ENCODE measurements around the gene LINC01488. TPM values are rescaled to one million over a fixed set of nuclear protein-coding genes. Genes with fewer than 3 reads are reported as not detected.

LINC01488 gene
- total and polyA plus RNA-seq, 2 experiments from 2014 or later, result not detected

- Histone ChIP-seq H3K27ac (ENCODE audit: low read depth) (no peak overlapping the region), H3K4me2 (no peak overlapping the region), H3K9me2 (ENCODE audit: insufficient read depth) (no peaks in the 10 kb centered on the region), H3K79me2 (replicated peaks; ENCODE audit: insufficient read depth) (no peaks in the 10 kb centered on the region), H3F3A (replicated peaks; ENCODE audit: low read depth) (no peaks in the 10 kb centered on the region), H3K4me1 (ENCODE audit: insufficient read depth) (no peaks in the 10 kb centered on the region), H2AFZ (no peak overlapping the region; the same call in 1 of the 2 replicates), H3K4me3 (no peak overlapping the region), H4K20me1 (replicated peaks; ENCODE audit: insufficient read depth) (no peaks in the 10 kb centered on the region), H3K36me3 (ENCODE audit: insufficient read depth) (no peaks in the 10 kb centered on the region), H3K27me3 (ENCODE audit: insufficient read depth) (no peaks in the 10 kb centered on the region)
- H3K9me3 Mint-ChIP-seq, result no peaks in the 10 kb centered on the region; the same call in 2 of the 3 replicates
- H3K27me3 Mint-ChIP-seq (ENCODE audit: insufficient read depth, low read depth, poor library complexity), result peaks cover 14% of the 10 kb centered on the region
- H3K4me1 Mint-ChIP-seq, result peaks cover 14% of the 10 kb centered on the region
- no peak for TF ChIP-seq NANOG (IDR thresholded peaks at IDR 0.05; ENCODE audit: borderline replicate concordance)
- TF ChIP-seq EZH2 (IDR thresholded peaks at IDR 0.05; ENCODE audit: low read depth, unreplicated experiment), result no peak
- no peak for TF ChIP-seq JUNB (IDR thresholded peaks at IDR 0.05; ENCODE audit: unreplicated experiment)
- no peak for TF ChIP-seq ETS1 (IDR thresholded peaks at IDR 0.05)
- no peak for TF ChIP-seq CTCF (conservative IDR thresholded peaks at IDR 0.05; ENCODE audit: low read depth in 2 of 2)
- no peak for TF ChIP-seq STAT1 (IDR thresholded peaks at IDR 0.05; ENCODE audit: unreplicated experiment)
- TF ChIP-seq CREB1 (CRISPR knock-in tag; IDR thresholded peaks at IDR 0.05; ENCODE audit: low read depth), result no peak
- TF ChIP-seq EZH2phosphoT487 (IDR thresholded peaks at IDR 0.05; ENCODE audit: unreplicated experiment), result no peak
- TF ChIP-seq POLR2AphosphoS5 (IDR thresholded peaks at IDR 0.05; ENCODE audit: low read depth), result no peak
- no peak for TF ChIP-seq REST (IDR thresholded peaks at IDR 0.05; ENCODE audit: unreplicated experiment)
- TF ChIP-seq ZNF114 (CRISPR knock-in tag; IDR thresholded peaks at IDR 0.05), result no peak
- DNase-seq (ENCODE audit: low spot score) (no peak), ATAC-seq (no peak)
- H3K36me3 Mint-ChIP-seq (ENCODE audit: low read depth), result no peaks in the 10 kb centered on the region
- no peak overlapping the region for H3K27ac Mint-ChIP-seq
- H3K4me3 Mint-ChIP-seq, result no peak overlapping the region
Measured at GRCh38 chr11:69541001-69541285, 59.5 kb downstream of the LINC01488 start.
